Caco-2 (cell line): ENCODE results near the gene FOS. TPM values are rescaled to one million over a fixed set of nuclear protein-coding genes. Genes with fewer than 3 reads are reported as not detected.

Experiments
- BruUV-seq: library from RNA; stranded (reverse); fragments of 400-500 nt; replicated peaks from 2 replicates; lab custom pipeline; 2021; lab: Mats Ljungman, UMichigan
- CTCF ChIA-PET: fragments of 300-600 bp; sonication (Branson Sonifier 250); formaldehyde crosslinking; loops from one replicate; lab custom pipeline; 2022; ENCODE audit warnings: antibody characterized with exemption; lab: Charles Lee
- POLR2A ChIA-PET: fragments of 300-600 bp; sonication (Branson Sonifier 250); formaldehyde crosslinking; loops from one replicate; lab custom pipeline; 2022; ENCODE audit warnings: antibody characterized with exemption; lab: Charles Lee
- DNase-seq, 2 experiments: peaks; one replicate each; pipeline versions ENCODE4 v3.0.0 to v3.0.0-alpha.2; 2020 to 2022
- H3K27me3 ChIP-seq: replicated peaks from 2 replicates; pipeline ENCODE4 v1.6.0; 2011; ENCODE audit warnings: low read length; ENCODE audit not compliant: control insufficient read depth, insufficient read depth
- H3K36me3 ChIP-seq: 2 replicates; pipeline ENCODE4 v1.5.1; 2011; ENCODE audit warnings: low read length; ENCODE audit not compliant: control insufficient read depth, insufficient read depth
- H3K4me1 ChIP-seq: fragments of 250-450 bp; sonication (Bioruptor Pico); 2 replicates; pipeline ENCODE4 v1.5.1; 2020; ENCODE audit warnings: mild to moderate bottlenecking
- H3K4me3 ChIP-seq: 2 replicates; pipeline ENCODE4 v1.5.1; 2011; ENCODE audit warnings: low read depth, mild to moderate bottlenecking, control low read depth, low read length
- H3K9me3 ChIP-seq: fragments of 250-450 bp; sonication (Bioruptor Pico); 2 replicates; pipeline ENCODE4 v1.5.1; 2020; ENCODE audit warnings: mild to moderate bottlenecking, moderate library complexity
- H3K27ac Mint-ChIP-seq: one replicate; pipeline ENCODE4 v1.8.0; 2022; ENCODE audit warnings: mixed read lengths; ENCODE audit not compliant: unreplicated experiment
- H3K27me3 Mint-ChIP-seq: one replicate; pipeline ENCODE4 v1.8.0; 2022; ENCODE audit warnings: mixed read lengths; ENCODE audit not compliant: insufficient read depth, unreplicated experiment
- H3K36me3 Mint-ChIP-seq: one replicate; pipeline ENCODE4 v1.8.0; 2022; ENCODE audit warnings: mild to moderate bottlenecking, mixed read lengths; ENCODE audit not compliant: insufficient read depth, unreplicated experiment
- H3K4me1 Mint-ChIP-seq: one replicate; pipeline ENCODE4 v1.8.0; 2022; ENCODE audit warnings: low read depth, mixed read lengths; ENCODE audit not compliant: unreplicated experiment
- H3K4me3 Mint-ChIP-seq: one replicate; pipeline ENCODE4 v1.8.0; 2022; ENCODE audit warnings: mild to moderate bottlenecking, moderate library complexity, mixed read lengths; ENCODE audit not compliant: unreplicated experiment
- H3K9me3 Mint-ChIP-seq: one replicate; pipeline ENCODE4 v1.8.0; 2022; ENCODE audit warnings: mixed read lengths; ENCODE audit not compliant: unreplicated experiment
- CTCF ChIP-seq, 2 experiments: fragments of 200-600 bp in 1 of 2; IDR thresholded peaks; 1 replicate in 1 of 2; 2 replicates in 1 of 2; pipeline versions ENCODE4 v1.5.1 to v1.8.0; 2011 to 2022; ENCODE audit warnings: antibody characterized with exemption in 1 of 2, control low read depth in 1 of 2, inconsistent platforms in 1 of 2, low read depth in 1 of 2, low read length in 1 of 2, mild to moderate bottlenecking in 1 of 2, moderate library complexity in 1 of 2; ENCODE audit not compliant: insufficient read depth in 1 of 2, severe bottlenecking in 1 of 2, unreplicated experiment in 1 of 2
- intact Hi-C: fragments of 100-400 bp; cut with micrococcal nuclease; formaldehyde crosslinking; loops from one replicate; pipeline ENCODE4 v1.10.0; 2022; ENCODE audit not compliant: unreplicated experiment
- total RNA-seq: library from RNA; stranded (reverse); gene quantifications from 2 replicates; pipeline ENCODE4 v1.2.3, GENCODE V29; 2022

The FOS gene
- total RNA-seq, 1 experiment from 2014 or later, result 73.7 TPM

- H3K4me1 ChIP-seq, result peaks cover 35% of the 10 kb centered on the region
- Mint-ChIP-seq H3K4me3 (peak overlapping the region; percentile 89), H3K4me1 (peaks cover 14% of the 10 kb centered on the region), H3K27ac (peak overlapping the region; percentile 99), H3K27me3 (no peaks in the 10 kb centered on the region), H3K36me3 (peaks cover 72% of the 10 kb centered on the region), H3K9me3 (no peaks in the 10 kb centered on the region)
- BruUV-seq, result TSS peak; percentile 56
- H3K9me3 ChIP-seq, result no peaks in the 10 kb centered on the region
- intact Hi-C loops, result no loop called here
- DNase-seq, result no peak
- H3K36me3 ChIP-seq, result peaks cover 12% of the 10 kb centered on the region
- CTCF ChIA-PET, result no interaction called here
- TF ChIP-seq CTCF (IDR thresholded peaks at IDR 0.05; ENCODE audit: insufficient read depth in 1 of 2, low read depth in 1 of 2, low read length in 1 of 2, severe bottlenecking in 1 of 2, unreplicated experiment in 1 of 2), result no peak
- H3K27me3 ChIP-seq, result no peaks in the 10 kb centered on the region
- H3K4me3 ChIP-seq, result peak overlapping the region; percentile 96
- POLR2A ChIA-PET, result interaction anchor here (5.4 kb wide), 1 partner anchor 14 kb away, joined by 99 read pairs; no protein-coding TSS in a partner anchor
Measured at GRCh38 chr14:75280291-75280830, 1.7 kb downstream of the FOS start.

GRCh38 chr14:75280831-75281653 lies 2.4 kb downstream of the FOS start:
- Histone ChIP-seq H3K27me3 (no peaks in the 10 kb centered on the region), H3K4me1 (peaks cover 35% of the 10 kb centered on the region), H3K4me3 (peak overlapping the region; percentile 24), H3K36me3 (peaks cover 12% of the 10 kb centered on the region), H3K9me3 (no peaks in the 10 kb centered on the region)
- DNase-seq, result peak; percentile 35 to 40
- BruUV-seq, result no TSS peak
- ChIA-PET CTCF (no interaction called here), POLR2A (interaction anchor here (0.6 to 5.4 kb wide), 2 partner anchors 13 to 99 kb away, joined by 3 to 99 read pairs; no protein-coding TSS in a partner anchor)
- Mint-ChIP-seq H3K27me3 (no peaks in the 10 kb centered on the region), H3K9me3 (no peaks in the 10 kb centered on the region), H3K4me3 (peak overlapping the region; percentile 89), H3K36me3 (peaks cover 72% of the 10 kb centered on the region), H3K27ac (peak overlapping the region; percentile 99), H3K4me1 (peaks cover 15% of the 10 kb centered on the region)
- intact Hi-C loops, result no loop called here
- no peak for TF ChIP-seq CTCF (IDR thresholded peaks at IDR 0.05; ENCODE audit: insufficient read depth in 1 of 2, low read depth in 1 of 2, low read length in 1 of 2, severe bottlenecking in 1 of 2, unreplicated experiment in 1 of 2)

GRCh38 chr14:75281654-75282019 lies 3.0 kb downstream of the FOS start:
- peak overlapping the region; percentile 99 for H3K27ac Mint-ChIP-seq
- H3K4me1 Mint-ChIP-seq, result peaks cover 21% of the 10 kb centered on the region
- intact Hi-C loops, result no loop called here
- Histone ChIP-seq H3K9me3 (no peaks in the 10 kb centered on the region), H3K36me3 (peaks cover 12% of the 10 kb centered on the region), H3K4me3 (peak overlapping the region; percentile 24; the same call in 1 of the 2 replicates), H3K27me3 (no peaks in the 10 kb centered on the region), H3K4me1 (peaks cover 35% of the 10 kb centered on the region)
- BruUV-seq, result no TSS peak
- CTCF ChIA-PET, result no interaction called here
- POLR2A ChIA-PET, result interaction anchor here (0.6 to 5.4 kb wide), 2 partner anchors 13 to 100 kb away, joined by 3 to 99 read pairs; no protein-coding TSS in a partner anchor
- H3K27me3 Mint-ChIP-seq, result no peaks in the 10 kb centered on the region
- no peak for DNase-seq
- peaks cover 72% of the 10 kb centered on the region for H3K36me3 Mint-ChIP-seq
- no peak for TF ChIP-seq CTCF (IDR thresholded peaks at IDR 0.05; ENCODE audit: insufficient read depth in 1 of 2, low read depth in 1 of 2, low read length in 1 of 2, severe bottlenecking in 1 of 2, unreplicated experiment in 1 of 2)
- H3K9me3 Mint-ChIP-seq, result no peaks in the 10 kb centered on the region
- peak overlapping the region; percentile 89 for H3K4me3 Mint-ChIP-seq
